Head of caudate nucleus (tissue), 42 donors: ENCODE results near the gene EGFLAM.

Experiments
- DNase-seq, 42 donors: peaks; one replicate each; pipeline versions ENCODE4 v3.0.0 to v3.0.0-alpha.2; 2020 to 2021; ENCODE audit warnings: mixed read lengths in 7 of 42
- intact Hi-C: fragments of 100-400 bp; cut with DNase I; formaldehyde crosslinking; loops from one replicate; pipeline ENCODE4 v1.15.0; 2022

EGFLAM gene

GRCh38 chr5:38367410-38367809 is 109.1 kb downstream of the EGFLAM start:
- no peak for DNase-seq
- intact Hi-C loops, result no loop called here

- DNase-seq, result no peak
- intact Hi-C loops, result no loop called here
Measured at GRCh38 chr5:38367966-38368365, 109.6 kb downstream of the EGFLAM start.

DNA sequence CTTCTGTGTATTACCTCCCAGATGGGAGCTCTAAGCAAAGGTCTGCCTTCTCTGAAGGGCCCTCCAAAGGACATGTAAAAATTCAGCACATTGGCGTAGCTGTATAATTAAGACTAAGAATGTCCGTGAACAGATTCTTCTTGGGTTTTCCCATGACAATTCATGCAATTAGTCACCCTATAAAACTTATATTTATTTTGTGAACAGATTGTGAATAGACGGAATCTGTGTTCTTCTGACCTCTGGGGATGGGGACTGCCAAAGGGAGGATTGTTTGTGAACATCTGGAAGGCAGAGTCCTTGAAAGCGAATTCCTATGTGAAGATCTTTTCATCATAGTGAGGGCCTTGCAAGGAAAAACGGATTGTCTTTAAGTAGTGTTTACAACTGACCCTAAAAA is 111.3 kb downstream of the EGFLAM start:
- intact Hi-C loops, result no loop called here

DNA sequence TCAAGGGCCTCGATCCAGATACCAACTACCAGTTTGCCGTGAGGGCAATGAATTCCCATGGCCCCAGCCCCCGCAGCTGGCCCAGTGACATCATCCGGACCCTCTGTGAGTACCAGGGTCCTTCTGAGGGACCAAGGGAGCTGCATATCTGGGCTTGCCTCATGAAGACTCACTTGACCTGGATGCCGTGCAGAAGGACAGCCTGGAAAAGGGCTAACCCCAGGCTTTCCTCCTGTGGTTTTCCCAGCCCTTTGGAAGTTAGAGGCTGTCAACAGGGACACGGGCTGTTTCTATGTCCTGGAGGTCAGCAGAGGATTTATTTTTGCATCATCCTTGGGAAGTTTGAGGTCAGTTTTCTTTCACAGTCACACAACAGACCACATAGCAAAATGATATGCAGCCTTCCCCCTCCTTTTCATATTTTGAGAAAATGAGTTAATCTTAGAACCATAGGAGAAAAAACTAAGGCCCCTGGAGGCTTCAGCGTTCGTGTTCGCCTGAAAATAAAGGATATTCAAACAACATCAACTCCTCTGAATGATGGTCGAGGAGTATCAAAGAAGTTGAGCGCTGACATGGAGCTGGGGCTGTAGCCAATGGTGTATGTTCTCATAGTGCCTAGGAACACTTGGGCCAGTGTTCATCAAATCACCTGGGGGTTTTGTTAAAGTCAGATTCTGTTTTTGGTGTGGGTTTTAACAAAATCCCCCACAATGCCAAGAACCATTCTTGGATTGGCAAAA is 112.2 kb downstream of the EGFLAM start:
- intact Hi-C loops, result no loop called here
- no peak for DNase-seq

More for the DNA sequence above, 111.3 kb downstream of the EGFLAM start:
- DNase-seq, result no peak

DNA sequence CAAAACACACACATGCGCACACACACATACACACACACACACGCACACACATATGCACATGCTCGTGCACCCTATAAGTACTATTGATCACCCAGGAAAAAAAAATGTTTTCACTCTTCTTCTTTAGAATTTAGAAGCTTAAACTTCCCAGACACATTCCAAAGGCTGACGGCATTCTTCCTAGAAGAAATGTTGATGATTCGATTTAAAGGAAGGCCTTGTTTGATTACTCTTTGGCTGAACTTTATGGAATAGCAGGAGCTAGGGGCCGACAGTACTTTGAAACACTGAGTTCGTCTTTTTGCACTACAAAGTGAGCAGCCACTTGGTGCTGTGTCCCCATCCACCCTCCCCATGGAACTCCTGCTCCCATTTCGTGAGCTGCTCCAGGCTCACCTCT is 113.2 kb downstream of the EGFLAM start:
- intact Hi-C loops, result no loop called here

GRCh38 chr5:38373743-38374142 is 115.4 kb downstream of the EGFLAM start:
- no peak for DNase-seq
- intact Hi-C loops, result no loop called here

More for the DNA sequence above, 113.2 kb downstream of the EGFLAM start:
- DNase-seq, result no peak

GRCh38 chr5:38375423-38375822 is 117.1 kb downstream of the EGFLAM start:
- intact Hi-C loops, result no loop called here
- DNase-seq, result no peak

- no peak for DNase-seq
- intact Hi-C loops, result no loop called here
Measured at GRCh38 chr5:38376404-38376803, 118.0 kb downstream of the EGFLAM start.

DNA sequence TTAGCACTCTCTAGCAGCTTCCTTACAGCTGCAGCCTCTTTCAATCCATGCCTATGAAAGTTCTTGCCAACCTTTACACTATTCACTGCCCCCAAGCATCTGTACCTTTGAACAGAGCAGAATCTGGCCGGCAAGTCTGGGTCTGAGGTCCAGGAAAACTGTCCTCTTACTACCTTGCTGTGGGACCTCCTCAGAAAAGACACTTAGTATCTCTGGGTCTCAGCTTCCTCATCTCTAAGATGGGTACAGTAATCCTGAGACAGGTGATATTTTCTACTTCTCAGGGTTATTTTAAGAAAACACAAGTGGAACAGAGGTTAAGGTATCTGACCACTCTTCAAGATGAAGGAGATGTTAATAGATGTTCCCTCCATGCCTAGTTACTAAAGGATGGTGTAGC is 120.2 kb downstream of the EGFLAM start:
- no peak for DNase-seq
- intact Hi-C loops, result no loop called here

DNA sequence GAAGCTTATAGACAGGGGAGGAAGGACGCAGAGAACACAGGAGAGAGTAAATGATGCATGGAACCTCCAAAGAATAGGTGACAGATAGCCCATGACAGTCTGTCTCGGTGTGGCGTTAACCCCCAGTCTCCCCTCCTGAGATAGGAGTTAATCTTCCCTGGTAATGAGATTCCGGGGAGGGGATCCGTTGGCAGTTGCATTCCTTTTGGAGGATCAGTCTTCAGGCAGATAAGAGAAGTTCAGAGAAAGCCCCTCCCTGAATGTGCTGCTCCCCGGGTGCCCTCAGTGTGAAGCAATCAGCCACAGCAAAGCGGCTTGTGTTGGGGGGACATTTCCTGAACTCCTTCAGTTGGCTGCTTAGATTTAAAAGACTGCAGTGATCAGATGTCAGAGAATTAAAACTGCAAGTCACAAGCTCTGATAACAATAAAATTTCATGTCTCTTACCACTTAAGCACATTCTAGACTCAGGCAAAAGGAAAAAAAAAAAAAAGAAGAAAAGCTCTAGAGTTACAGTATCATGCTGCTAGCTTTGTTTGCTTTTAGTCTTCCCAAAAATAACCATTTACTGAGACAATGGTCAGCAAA is 121.1 kb downstream of the EGFLAM start:
- no peak for DNase-seq
- intact Hi-C loops, result no loop called here

DNA sequence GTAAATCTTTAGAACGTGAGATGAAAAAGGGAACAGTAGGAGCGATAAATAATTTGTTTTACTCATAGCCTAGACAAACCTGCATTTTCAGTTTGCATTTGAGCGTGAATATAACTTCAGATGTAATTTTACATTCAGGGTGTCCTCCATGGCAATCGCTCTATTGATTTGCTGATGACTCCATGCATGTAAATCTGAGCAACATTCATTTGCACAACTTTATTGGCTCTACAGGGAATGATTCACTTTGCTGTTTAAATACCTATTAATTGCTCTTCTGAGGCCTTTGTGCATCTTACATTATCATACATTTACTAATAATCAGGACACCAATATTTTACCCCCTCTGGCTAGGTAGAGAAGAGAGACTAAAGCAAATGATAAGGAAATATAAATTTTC is 122.2 kb downstream of the EGFLAM start:
- no peak for DNase-seq
- intact Hi-C loops, result no loop called here

GRCh38 chr5:38381361-38381760 is 123.0 kb downstream of the EGFLAM start:
- no peak for DNase-seq
- intact Hi-C loops, result no loop called here

DNA sequence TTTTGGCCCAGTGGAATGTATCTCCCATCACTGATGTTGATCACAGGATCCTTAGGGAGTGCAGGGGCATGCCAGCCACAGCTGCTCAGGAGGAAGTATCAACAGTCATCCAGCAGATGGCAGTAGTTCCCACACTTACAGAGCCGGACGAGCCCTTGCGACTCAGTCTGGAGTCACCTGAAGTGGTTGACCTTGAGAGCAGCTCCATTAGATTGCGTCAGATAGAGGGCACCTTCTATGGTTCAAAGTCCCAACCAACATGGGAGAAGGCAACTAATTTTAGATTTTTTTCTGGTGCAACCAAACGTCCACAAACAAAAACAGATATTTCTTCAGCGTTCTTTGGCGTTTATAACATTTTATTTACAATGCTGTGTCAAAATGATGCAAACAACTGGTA is 124.5 kb downstream of the EGFLAM start:
- peak; percentile 35 to 86 (median 66) for DNase-seq
- intact Hi-C loops, result no loop called here

DNA sequence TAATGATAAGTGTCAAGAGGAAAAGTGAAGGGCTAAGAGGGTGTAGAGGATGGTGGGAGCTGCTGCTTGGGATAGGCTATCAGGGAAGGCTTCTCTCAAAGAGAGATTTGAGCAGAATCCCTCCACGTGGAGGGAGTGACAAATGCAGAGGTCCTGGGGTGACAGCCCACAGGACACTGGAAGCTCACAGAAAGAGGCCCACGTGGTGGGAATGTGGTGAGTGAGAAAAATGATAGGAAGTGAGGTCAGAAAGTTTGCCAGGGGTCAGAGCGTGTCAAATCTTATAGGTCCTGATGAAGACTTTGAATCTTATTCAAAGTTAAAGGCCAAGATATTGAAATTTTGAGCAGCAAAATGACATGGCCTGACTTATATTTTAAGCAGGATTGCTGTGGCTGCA is 125.3 kb downstream of the EGFLAM start:
- no peak for DNase-seq

GRCh38 chr5:38384396-38384795 is 126.0 kb downstream of the EGFLAM start:
- intact Hi-C loops, result no loop called here

More for the DNA sequence above, 125.3 kb downstream of the EGFLAM start:
- intact Hi-C loops, result no loop called here

DNA sequence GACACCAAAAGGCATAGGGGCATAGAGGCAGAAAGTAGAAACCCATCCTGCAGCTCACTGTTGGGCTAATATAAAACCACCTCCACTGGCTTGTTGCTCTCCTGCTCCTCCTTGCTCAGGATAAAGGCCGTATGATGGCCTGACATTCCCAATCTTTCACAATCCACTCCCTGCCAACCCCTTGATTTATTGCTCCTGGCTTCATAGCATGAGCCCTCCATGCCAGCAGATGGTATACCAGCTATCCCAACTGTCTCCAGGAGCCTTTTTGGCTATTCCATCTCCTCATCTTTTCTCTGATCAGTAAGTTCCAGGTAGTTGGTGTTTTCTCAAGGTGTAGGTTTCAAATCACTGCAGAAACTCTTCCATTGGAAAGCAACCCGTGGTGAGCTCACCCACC is 128.8 kb downstream of the EGFLAM start:
- DNase-seq, result no peak
- intact Hi-C loops, result no loop called here

More at GRCh38 chr5:38384396-38384795, 126.0 kb downstream of the EGFLAM start:
- DNase-seq, result no peak

DNA sequence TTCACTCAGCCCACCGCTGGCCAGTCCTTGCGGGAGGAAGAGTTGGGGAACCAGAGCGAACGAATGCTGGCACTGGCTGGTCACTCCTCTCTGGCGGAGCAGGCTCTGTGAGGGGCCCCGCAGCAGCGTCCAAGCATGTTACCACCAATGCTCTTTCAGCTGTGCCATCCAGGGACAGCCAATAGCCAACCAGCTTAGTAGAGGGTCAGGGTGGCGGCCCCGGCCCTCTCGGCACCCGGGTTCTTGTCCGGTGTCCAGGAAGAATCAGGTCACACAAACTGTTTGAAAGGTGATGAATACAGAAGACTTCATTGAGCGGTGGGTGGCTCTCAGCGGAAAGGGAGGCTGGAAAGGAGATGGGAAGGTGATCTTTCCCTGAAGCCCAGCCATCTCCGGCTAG is 135.3 kb downstream of the EGFLAM start:
- intact Hi-C loops, result no loop called here

DNA sequence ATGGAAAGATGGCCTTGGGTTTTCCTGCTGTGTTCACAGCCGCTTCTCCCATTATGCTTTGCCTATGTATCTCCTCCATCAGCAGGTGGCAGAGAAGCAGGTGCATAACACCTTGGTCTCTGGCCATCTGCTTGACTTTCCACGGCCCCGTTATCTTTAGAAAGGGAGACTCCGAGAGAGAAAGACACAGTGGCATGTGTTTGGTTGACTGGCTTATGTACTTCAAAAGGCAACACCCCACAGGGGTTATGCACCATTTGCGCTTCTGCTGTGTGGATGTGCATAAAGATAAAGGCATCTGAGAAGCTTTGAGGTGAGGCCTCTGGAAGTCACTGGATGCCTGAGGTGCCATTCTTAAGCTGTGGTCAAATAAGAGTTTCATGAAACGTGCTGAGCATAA is 138.4 kb downstream of the EGFLAM start:
- peak in 1 of 42 donors; percentile 7 for DNase-seq
- intact Hi-C loops, result no loop called here

More for the DNA sequence above, 135.3 kb downstream of the EGFLAM start:
- DNase-seq, result peak in 1 of 42 donors; percentile 26

DNA sequence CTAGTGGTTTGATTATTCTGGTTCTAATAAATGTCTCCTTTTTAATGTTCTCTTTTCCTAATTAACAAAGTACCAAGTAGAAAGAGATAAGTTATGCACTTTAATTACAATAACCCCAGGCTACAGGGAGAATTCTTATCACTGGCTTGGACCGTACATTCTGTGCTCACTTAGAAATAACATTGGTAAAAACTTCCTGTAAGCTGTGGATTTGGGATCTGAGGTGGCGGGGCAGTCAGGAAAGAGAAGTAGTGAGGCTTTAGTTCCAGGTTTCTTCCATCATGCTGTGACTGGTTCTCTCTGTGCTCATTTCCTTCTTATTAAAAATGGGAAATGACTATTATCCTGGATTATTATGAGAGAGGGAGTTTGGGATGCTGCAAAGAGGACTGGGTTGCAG is 142.0 kb downstream of the EGFLAM start:
- DNase-seq, result no peak
- intact Hi-C loops, result no loop called here

DNA sequence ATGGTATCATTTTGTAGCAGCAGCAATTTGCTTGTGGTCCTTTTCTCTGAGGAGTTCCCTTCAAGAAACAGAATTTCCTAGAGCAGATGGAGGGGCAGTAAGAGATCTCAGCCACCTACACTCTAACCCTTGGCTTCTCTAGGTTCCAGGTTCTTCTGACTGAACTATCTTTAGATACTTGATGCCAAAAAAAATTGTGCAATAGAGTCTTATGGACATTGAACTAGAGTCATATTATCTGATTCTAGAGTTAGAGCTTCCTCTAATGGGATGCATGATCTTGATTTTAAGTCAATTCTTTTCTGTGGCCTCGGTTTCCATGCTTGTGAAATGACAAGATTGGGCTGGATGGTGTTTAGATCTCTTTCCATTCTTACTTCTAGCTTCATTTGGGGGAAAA is 142.8 kb downstream of the EGFLAM start:
- intact Hi-C loops, result no loop called here
- no peak for DNase-seq

GRCh38 chr5:38403406-38403805 is 145.0 kb downstream of the EGFLAM start:
- intact Hi-C loops, result no loop called here
- DNase-seq, result no peak
